Esophagus mucosa (tissue), 1 donor: ENCODE results near the gene TEX13B. TPM values are rescaled to one million over a fixed set of nuclear protein-coding genes. Genes with fewer than 3 reads are reported as not detected.
A peak's percentile ranks its signal among the peaks of the same experiment; 100 is the strongest.
"Not testable (repeated sequence)": the region's sequence is repeated elsewhere in the genome, so short reads cannot be mapped to it uniquely, and the experiment has no call there.

Source experiments
- ATAC-seq: fragments of 200-7000 bp; cut with Tn5 transposase; one replicate; pipeline ENCODE4 v1.9.1; 2020
- total RNA-seq: library from RNA; stranded (reverse); gene quantifications from one replicate; pipeline ENCODE4 v1.2.4, GENCODE V29; 2023
- donor health status: DM: yes; HTN: yes; CAD: no.

TEX13B gene, protein sequence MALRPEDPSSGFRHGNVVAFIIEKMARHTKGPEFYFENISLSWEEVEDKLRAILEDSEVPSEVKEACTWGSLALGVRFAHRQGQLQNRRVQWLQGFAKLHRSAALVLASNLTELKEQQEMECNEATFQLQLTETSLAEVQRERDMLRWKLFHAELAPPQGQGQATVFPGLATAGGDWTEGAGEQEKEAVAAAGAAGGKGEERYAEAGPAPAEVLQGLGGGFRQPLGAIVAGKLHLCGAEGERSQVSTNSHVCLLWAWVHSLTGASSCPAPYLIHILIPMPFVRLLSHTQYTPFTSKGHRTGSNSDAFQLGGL
- total RNA-seq, result not detected

DNA sequence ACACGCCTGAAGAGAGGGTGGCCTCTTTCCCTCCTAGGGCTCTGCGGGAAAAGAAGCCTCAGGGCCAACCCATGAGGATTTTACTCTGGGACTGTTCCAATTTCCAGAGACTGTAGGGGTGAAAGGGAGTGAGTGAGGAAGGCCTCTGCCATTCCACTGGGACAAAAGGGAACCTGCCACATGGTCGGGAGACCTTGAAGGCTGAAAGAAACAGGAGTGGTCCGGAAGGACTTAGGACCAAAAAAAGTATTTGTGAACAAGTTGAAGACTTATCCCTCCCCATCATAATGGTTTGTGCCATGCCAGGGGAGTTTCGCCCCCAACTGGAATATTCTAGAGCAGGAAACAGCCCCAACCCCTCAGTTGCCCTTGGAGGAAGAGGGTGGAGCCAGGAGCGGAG lies at the start of gene TEX13B:
TSS of gene TEX13B (minus strand) at position 15 of the 400 bp plus-strand sequence. CDS start 243 bp downstream, outside the sequence.
- ATAC-seq, result no peak

DNA sequence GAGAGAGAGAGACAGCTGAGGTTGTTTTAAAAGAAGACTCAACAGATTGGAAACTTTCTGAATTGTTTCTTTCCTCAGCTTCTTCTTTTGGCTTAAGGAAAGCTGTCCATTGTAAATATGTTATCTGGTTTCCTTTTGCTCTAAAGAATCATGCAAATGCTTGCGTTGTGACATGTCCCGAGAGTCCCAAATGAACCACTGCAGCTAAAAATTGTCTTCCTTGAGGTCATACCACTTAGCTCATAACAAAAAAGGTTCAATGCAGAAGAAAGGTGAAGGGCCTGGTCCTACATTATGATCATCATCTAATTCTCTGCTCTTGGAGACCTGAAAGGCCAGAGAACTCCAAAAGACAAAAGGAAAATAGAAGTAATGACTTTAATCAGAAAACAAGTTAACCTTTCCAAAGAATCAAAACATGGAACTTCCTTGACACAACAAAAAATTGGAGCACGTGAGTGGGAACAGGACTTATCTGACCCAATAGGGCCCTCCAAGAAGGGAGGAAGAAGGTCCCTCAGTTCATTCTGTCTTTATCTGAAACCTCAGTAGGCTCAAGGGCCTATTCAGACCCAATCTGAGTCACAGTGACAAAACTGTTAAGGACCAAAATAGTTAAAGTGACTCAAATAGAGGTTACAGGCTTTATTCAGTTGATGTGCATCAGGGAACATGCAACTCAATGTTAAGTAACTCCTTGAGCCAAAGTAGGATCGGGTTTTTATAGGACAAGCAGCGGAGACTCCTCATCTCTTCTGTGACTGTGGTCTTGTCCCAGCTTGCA lies 48.0 kb upstream of the TEX13B start:
- ATAC-seq, result no peak

DNA sequence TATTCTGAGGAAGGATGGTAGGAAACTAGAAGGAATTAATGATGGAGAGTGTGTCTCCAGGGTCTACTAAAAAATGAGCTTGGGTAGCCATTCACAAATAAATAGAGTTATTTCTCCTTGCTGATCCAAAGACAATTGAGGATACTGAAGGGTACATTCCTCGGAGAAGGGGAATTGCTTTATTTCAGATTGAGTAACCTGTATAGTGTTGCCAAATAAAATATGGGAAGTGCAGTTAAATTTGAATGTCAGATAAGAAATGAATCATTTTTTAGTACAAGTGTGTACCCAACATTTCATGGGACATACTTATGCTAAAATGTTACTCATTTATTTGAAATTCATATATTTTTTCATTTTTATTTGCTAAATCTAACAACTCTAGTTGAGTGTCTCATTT lies 46.7 kb upstream of the TEX13B start:
- ATAC-seq, result no peak

- ATAC-seq, result peak; percentile 60
Observed at GRCh38 chrX:108025954-108026600, 43.9 kb upstream of the TEX13B start.

- ATAC-seq, result no peak
Observed at GRCh38 chrX:108025376-108025775, 43.2 kb upstream of the TEX13B start.

DNA sequence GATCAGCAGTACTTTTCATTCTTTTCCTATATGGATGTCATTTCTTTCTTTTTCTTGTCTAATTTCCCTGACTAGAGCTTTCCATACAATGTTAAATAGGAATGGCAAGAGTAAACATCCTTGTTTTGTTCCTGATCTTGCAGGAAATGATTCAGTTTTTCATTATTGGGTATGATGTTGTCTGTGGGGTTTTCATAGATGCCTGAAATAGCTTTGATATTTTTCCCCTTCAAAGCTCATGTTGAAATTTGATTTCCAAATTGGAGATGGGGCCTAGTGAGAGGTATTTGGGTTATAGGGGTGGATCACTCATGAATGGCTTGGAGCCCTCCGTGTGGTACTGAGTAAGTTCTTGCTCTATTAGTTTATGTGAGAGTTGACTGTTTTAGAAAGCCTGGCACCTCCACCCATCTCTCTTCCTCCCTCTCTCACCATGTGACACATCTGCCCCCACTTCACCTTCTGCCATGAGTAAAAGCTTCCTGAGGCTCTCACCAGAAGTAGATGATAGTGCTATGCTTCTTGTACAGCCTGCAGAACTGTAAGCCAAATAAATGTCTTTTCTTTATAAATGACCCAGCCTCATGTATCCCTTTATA lies 40.4 kb upstream of the TEX13B start:
- no peak for ATAC-seq

DNA sequence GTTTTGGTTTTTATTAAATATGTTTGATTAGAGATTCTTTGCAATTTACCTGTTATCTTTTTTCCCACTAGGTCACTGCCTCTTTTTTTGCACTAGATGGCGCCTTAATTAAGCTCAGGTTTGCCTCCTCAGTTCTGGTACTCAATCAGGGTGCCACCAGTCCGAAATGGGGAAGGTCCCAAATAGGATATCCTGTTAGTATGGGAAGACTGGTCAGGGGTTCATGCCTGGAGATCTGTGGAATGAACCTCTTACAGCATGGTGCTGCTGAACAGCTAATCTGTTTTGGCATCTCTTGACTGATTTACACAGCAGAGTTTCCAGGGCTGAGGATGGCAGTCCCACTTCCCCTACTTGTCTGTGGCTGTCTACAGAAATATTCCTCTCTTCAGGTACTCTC lies 38.5 kb upstream of the TEX13B start:
- no peak for ATAC-seq

- ATAC-seq, result no peak
Observed at GRCh38 chrX:108019382-108019875, 37.3 kb upstream of the TEX13B start.

- no peak for ATAC-seq
Observed at GRCh38 chrX:108018656-108019381, 36.6 kb upstream of the TEX13B start.

DNA sequence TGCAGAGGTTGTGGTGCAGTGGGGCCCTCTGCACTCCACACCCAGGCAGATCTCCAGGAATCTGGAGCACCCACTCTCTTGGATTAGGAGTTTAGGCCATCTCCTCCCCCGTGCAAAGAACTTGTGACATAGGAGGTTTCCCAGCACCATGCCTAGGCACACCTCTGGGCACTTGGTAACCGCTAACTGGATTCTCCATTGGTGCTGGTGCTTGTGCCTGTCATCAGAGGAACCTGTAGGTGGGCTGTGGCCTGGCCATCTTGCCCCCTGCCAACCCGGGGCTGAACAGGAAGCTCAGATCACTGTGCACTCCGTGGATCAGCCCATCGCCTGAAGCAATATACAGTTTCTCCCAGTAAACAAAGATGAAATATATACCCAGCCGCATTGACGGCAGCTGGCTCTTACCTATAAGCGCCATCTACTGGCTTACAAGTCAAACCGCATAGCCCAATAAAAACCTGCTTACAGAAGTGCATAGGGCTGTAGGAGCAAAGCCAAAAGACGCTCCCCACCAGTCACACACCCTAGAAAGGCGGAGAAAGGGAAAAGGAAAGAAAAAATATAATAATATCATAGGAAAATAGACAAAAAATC lies 19.1 kb upstream of the TEX13B start:
- peak; percentile 86 for ATAC-seq

DNA sequence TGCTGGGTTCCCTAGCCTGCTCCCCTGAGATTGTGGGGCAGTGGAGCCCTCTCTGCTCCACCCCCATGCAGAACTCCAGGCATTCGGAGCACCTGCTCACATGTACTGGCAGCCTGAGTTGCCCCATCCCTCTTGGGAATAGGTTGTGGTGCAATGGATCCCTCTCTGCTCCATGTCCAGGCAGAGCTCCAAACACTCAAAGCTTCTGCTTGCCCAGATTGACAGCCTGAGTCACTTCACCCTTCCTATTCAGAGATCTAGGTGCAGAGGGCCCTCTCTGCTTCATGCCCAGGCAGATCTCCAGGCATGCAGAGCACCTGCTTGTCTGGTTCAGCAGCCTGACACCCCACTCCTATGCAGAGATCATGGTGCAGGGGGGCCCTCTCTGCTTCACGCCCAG lies 18.6 kb upstream of the TEX13B start:
- peak; percentile 96 for ATAC-seq

GRCh38 chrX:107996124-107996523 lies 14.0 kb upstream of the TEX13B start:
- no peak for ATAC-seq

DNA sequence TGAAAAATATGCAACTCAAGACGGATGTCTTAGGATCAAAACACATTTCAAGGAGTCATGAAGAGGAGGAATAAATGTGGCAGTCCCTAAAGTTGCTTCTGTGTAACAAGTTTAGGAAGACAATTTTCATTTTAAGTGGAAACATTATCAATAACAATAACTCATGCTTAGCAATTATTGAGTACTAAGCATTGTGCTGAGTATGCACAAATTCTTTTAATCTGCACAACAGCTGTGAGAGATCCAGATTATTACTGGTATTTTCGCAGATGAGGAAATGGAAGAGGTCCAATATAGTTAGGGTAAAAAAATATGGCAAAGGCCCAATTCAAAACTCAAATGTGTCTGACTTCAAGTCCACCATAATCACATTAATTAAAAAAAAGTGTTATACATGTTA lies 2.9 kb upstream of the TEX13B start:
- ATAC-seq, result no peak

- no peak for ATAC-seq
Observed at GRCh38 chrX:107979534-107979933, 2.6 kb downstream of the TEX13B start.

DNA sequence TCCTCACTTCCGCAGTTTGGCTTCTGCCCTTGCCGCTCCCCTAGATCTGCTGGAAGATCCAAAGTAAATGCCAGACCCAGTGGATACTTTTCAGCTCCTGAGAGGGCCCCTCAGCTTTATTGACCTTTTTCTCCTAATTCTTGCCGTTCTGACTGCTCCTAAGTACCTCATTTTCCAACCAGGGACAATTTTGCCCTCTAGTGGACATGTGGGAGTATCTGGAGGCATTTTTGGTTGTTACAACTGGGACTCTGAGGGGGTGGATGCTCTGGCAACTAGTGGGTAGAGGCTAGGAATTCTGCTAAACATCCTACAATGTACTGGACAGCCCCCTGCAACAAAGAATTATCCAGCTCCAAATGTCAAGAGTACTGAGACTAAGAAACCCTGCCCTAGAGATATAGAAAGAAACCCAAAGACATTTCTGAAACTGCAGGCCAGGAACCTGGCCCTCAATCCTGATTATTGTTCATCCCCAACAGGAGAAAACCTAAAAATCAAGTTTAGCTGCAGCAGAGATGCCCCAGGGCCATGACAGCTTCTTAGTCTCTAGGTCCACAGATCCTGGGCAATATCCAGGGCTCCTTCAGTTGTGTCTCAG lies 3.4 kb downstream of the TEX13B start:
- ATAC-seq, result peak; percentile 31

DNA sequence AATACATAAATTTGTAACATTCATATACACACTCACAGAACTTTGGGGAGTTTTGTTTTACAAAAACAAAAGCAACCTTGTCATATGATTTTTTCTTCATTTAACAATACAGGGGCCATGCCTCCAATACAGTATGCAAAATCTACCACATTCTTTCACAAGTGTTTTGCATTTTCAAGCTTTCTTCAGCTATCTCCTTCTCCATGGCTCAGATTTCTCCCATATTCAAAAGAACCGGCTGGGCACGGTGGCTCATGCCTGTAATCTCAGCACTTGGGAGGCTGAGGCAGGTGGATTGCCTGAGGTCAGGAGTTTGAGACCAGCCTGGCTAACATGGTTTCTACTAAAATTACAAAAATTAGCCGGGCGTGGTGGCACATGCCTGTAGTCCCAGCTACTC lies 4.1 kb downstream of the TEX13B start:
- ATAC-seq, result no peak

GRCh38 chrX:107971636-107972035 lies 10.5 kb downstream of the TEX13B start:
- no peak for ATAC-seq

DNA sequence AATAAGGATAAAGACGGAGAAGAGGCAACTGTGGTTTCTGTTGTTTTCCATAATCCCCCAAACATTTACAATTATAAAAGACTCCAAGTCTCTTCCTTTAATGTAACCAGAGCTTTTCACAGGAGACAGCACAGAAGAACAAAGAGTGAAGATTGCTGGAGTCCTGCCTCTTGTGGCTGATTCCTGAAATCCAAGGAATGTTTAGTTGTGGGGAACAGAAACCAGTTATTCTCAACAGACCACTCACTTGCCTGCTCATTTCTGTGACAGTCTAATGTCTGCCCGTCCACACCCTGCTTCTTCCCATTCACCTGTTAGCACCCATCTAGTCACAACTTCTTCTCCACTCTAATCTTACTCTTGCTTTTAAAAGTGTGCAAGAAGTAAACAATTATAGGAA lies 12.1 kb downstream of the TEX13B start:
- ATAC-seq, result no peak

- no peak for ATAC-seq
Observed at GRCh38 chrX:107968623-107969022, 13.5 kb downstream of the TEX13B start.

- not testable (repeated sequence) for ATAC-seq
Observed at GRCh38 chrX:107955337-107955736, 26.8 kb downstream of the TEX13B start.

GRCh38 chrX:107940095-107940494 lies 42.1 kb downstream of the TEX13B start:
- no peak for ATAC-seq

DNA sequence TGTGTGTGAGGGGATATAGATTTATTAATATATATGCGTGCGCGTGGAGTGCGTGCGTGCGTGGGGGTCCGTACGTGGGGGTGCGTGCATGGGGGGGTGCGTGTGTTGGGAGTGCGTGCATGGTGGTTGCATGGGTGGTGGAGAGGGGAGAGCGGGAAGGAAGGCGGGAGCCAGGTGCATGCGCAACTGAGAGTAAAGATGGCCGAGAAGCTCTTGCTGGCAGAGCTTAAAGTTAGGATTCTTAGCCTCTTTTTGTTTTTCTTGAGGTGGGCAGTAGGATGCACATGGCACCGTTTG lies 45.8 kb downstream of the TEX13B start:
- no peak for ATAC-seq
